ENCODE data around the gene TCP11L1. TPM values are rescaled to one million over a fixed set of nuclear protein-coding genes. Genes with fewer than 3 reads are reported as not detected.
"Not testable (repeated sequence)": the region's sequence is repeated elsewhere in the genome, so short reads cannot be mapped to it uniquely, and the experiment has no call there.

The TCP11L1 gene
- total and polyA plus RNA-seq, 2 donors (not counting 1 experiment from before 2014, with no cell fraction given): 24.1 to 30.2 TPM

DNA sequence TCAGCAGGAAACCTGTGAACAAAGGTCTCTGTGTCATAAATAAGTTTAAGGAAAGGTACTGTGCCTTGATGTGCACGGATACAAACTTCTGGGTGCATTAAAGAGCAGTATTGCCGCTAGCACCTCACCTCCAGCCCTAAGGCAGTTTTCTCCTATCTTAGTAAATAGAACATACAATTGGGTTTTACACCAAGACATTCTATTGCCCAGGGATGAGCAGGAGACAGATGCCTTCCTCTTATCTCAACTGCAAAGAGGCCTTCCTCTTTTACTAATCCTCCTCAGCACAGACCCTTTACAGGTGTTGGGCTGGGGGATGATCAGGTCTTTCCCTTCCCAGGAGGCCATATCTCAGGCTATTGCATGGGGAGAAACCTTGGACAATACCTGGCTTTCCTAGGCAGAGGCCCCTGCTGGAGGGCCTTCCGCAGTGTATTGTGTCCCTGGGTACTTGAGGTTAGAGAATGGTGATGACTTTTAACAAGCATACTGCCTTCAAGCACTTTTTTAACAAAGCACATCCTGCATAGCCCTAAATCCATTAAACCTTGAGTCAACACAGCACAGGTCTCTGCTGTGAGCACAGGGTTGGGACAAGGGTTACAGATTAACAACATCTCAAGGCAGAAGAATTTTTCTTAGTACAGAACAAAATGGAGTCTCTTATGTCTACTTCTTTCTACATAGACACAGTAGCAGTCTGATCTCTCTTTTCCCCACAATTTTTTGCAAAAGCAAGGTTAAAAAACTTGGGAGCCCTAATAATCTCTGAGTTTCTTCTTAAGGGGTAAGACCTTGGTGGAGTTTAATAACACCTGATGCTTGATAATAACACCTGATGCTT is 10.4 kb downstream of the TCP11L1 start:
- not testable (repeated sequence) for H3K79me2 ChIP-seq (ENCODE audit: control insufficient read depth, insufficient read depth, low read length); H3K27me3 ChIP-seq (ENCODE audit: control insufficient read depth, insufficient read depth, low read length); DNase-seq (ENCODE audit: low read depth in 2 of 2); H3K9me3 ChIP-seq (ENCODE audit: control insufficient read depth, insufficient read depth, low read depth, low read length); H3K4me2 ChIP-seq (ENCODE audit: extremely low read depth, insufficient read depth, low read length); H3K4me3 ChIP-seq (replicated peaks in 1 of 4; ENCODE audit: control extremely low read depth in 1 of 4, insufficient read depth in 1 of 4, low read depth in 3 of 4, low read length in 4 of 4); H3K4me1 ChIP-seq (ENCODE audit: control insufficient read depth, extremely low read depth, insufficient read depth, low read length); H3K9ac ChIP-seq (ENCODE audit: insufficient read depth, low read length); H3K36me3 ChIP-seq (ENCODE audit: control insufficient read depth, insufficient read depth, low read length); H3K27ac ChIP-seq (ENCODE audit: insufficient read depth, low read length); H4K20me1 ChIP-seq (ENCODE audit: control insufficient read depth, extremely low read depth, insufficient read depth, low read length); H2AFZ ChIP-seq (ENCODE audit: low read length)

DNA sequence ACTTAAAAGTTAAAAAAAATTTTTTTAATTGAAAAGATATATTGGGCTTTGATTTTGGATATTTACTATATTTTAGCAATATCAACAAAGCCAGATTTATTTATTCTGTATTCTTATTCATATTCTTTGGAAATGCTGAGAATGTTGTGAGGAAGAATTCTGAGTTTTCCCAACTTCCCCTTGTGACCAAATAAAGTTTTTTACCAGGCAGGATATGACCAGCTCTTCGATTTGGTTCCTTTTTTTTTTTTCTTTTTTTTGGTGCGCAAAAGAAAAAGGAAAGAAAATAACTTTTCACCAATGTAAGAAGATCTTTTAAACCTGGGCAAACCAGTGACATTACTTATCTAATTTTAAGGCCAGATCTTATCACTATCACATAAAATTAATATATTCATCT is 12.9 kb downstream of the TCP11L1 start:
- Histone ChIP-seq H3K79me2 (ENCODE audit: control insufficient read depth, insufficient read depth, low read length) (no peaks in the 10 kb centered on the region), H3K36me3 (ENCODE audit: control insufficient read depth, insufficient read depth, low read length) (peaks cover 2% of the 10 kb centered on the region), H3K9me3 (ENCODE audit: control insufficient read depth, insufficient read depth, low read depth, low read length) (no peaks in the 10 kb centered on the region), H4K20me1 (ENCODE audit: control insufficient read depth, extremely low read depth, insufficient read depth, low read length) (no peaks in the 10 kb centered on the region), H3K4me1 (ENCODE audit: control insufficient read depth, extremely low read depth, insufficient read depth, low read length) (no peaks in the 10 kb centered on the region), H3K9ac (ENCODE audit: insufficient read depth, low read length) (no peak overlapping the region), H3K4me2 (ENCODE audit: extremely low read depth, insufficient read depth, low read length) (no peak overlapping the region), H3K27me3 (ENCODE audit: control insufficient read depth, insufficient read depth, low read length) (no peaks in the 10 kb centered on the region), H3K4me3 (replicated peaks in 1 of 4; ENCODE audit: control extremely low read depth in 1 of 4, insufficient read depth in 1 of 4, low read depth in 3 of 4, low read length in 4 of 4) (no peak overlapping the region), H2AFZ (ENCODE audit: low read length) (no peak overlapping the region), H3K27ac (ENCODE audit: insufficient read depth, low read length) (no peak overlapping the region)
- DNase-seq (ENCODE audit: low read depth in 2 of 2): no peak
- TF ChIP-seq, protein P1, sequence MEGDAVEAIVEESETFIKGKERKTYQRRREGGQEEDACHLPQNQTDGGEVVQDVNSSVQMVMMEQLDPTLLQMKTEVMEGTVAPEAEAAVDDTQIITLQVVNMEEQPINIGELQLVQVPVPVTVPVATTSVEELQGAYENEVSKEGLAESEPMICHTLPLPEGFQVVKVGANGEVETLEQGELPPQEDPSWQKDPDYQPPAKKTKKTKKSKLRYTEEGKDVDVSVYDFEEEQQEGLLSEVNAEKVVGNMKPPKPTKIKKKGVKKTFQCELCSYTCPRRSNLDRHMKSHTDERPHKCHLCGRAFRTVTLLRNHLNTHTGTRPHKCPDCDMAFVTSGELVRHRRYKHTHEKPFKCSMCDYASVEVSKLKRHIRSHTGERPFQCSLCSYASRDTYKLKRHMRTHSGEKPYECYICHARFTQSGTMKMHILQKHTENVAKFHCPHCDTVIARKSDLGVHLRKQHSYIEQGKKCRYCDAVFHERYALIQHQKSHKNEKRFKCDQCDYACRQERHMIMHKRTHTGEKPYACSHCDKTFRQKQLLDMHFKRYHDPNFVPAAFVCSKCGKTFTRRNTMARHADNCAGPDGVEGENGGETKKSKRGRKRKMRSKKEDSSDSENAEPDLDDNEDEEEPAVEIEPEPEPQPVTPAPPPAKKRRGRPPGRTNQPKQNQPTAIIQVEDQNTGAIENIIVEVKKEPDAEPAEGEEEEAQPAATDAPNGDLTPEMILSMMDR (conservative IDR thresholded peaks at IDR 0.05 in 1 of 2, IDR thresholded peaks at IDR 0.05 in 1 of 2; ENCODE audit: low read depth in 1 of 2, low read length in 2 of 2): no peak
- TF ChIP-seq EZH2 (IDR thresholded peaks at IDR 0.05; ENCODE audit: low read length, missing control alignments): no peak

DNA sequence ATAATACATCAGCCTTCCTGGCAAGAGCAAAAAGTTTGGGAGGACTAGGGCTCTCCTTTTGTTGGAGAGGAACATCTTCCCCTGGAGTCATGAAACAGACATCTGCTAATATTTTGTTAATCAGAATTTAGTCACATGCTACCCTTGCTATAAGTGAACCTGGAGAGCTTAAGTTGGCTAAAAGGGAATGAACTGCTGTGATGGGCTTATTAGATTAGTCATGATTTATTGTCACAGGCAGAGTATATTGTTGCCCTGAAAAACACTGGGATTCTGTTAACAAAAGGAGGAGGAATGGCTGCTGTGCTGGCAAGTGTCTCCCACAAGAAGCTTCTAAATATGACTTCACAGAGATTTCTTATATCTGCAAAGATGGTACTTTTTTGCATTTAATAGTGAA is 16.0 kb downstream of the TCP11L1 start:
- H3K79me2 ChIP-seq (ENCODE audit: control insufficient read depth, insufficient read depth, low read length): no peaks in the 10 kb centered on the region
- TF ChIP-seq, protein P1 (conservative IDR thresholded peaks at IDR 0.05 in 1 of 2, IDR thresholded peaks at IDR 0.05 in 1 of 2; ENCODE audit: low read depth in 1 of 2, low read length in 2 of 2): no peak
- H3K4me2 ChIP-seq (ENCODE audit: extremely low read depth, insufficient read depth, low read length): no peak overlapping the region
- H3K4me1 ChIP-seq (ENCODE audit: control insufficient read depth, extremely low read depth, insufficient read depth, low read length): no peaks in the 10 kb centered on the region
- no peak overlapping the region for H2AFZ ChIP-seq (ENCODE audit: low read length)
- H3K4me3 ChIP-seq (replicated peaks in 1 of 4; ENCODE audit: control extremely low read depth in 1 of 4, insufficient read depth in 1 of 4, low read depth in 3 of 4, low read length in 4 of 4): no peak overlapping the region
- DNase-seq (ENCODE audit: low read depth in 2 of 2): no peak
- no peaks in the 10 kb centered on the region for H3K36me3 ChIP-seq (ENCODE audit: control insufficient read depth, insufficient read depth, low read length)
- no peak overlapping the region for H3K27ac ChIP-seq (ENCODE audit: insufficient read depth, low read length)
- no peaks in the 10 kb centered on the region for H3K27me3 ChIP-seq (ENCODE audit: control insufficient read depth, insufficient read depth, low read length)
- no peak overlapping the region for H3K9ac ChIP-seq (ENCODE audit: insufficient read depth, low read length)
- no peaks in the 10 kb centered on the region for H4K20me1 ChIP-seq (ENCODE audit: control insufficient read depth, extremely low read depth, insufficient read depth, low read length)
- H3K9me3 ChIP-seq (ENCODE audit: control insufficient read depth, insufficient read depth, low read depth, low read length): no peaks in the 10 kb centered on the region
